Right lobe of liver (tissue), 4 donors: ENCODE data around the gene SRP68.

Source experiments
- CTCF ChIP-seq, 4 donors: fragments of 200-600 bp in 3 of 4; fragments of 450-650 bp in 1 of 4; IDR thresholded peaks; one replicate each; pipeline versions ENCODE4 v1.5.1 to v1.8.0; 2016 to 2022; ENCODE audit warnings: antibody characterized with exemption in 4 of 4, mild to moderate bottlenecking in 2 of 4
- POLR2A ChIP-seq: fragments of 450-650 bp; IDR thresholded peaks from one replicate; pipeline ENCODE4 v1.6.1; 2017; ENCODE audit warnings: antibody characterized with exemption, mild to moderate bottlenecking
- donor health status: DM: no; HTN: no; CAD: no.
- donor health status: DM: no; HTN: no; CAD: no.
- donor health status: DM: no; HTN: yes; CAD: no.

GRCh38 chr17:76104896-76105231 is 32.5 kb upstream of the SRP68 start:
- no peak for TF ChIP-seq CTCF (IDR thresholded peaks at IDR 0.05)
- TF ChIP-seq POLR2A: no peak
